Type B pancreatic cell (in vitro differentiated cells): ENCODE results near the gene TCP11L1. TPM values are rescaled to one million over a fixed set of nuclear protein-coding genes. Genes with fewer than 3 reads are reported as not detected.
A peak's percentile ranks its signal among the peaks of the same experiment; 100 is the strongest.
"Not testable (repeated sequence)": the region's sequence is repeated elsewhere in the genome, so short reads cannot be mapped to it uniquely, and the experiment has no call there.

Source experiments
- DNase-seq: peaks from one replicate; pipeline ENCODE4 v3.0.0; 2021; ENCODE audit warnings: mixed read lengths; ENCODE audit not compliant: unreplicated experiment; ENCODE audit errors: extremely low spot score
- H3K27ac Mint-ChIP-seq: 2 replicates; pipeline ENCODE4 v1.8.0; 2021; ENCODE audit warnings: mild to moderate bottlenecking, mixed read lengths
- H3K27me3 Mint-ChIP-seq: 2 replicates; pipeline ENCODE4 v1.8.0; 2021; ENCODE audit warnings: mixed read lengths
- H3K36me3 Mint-ChIP-seq: 2 replicates; pipeline ENCODE4 v1.8.0; 2021; ENCODE audit warnings: mixed read lengths
- H3K4me1 Mint-ChIP-seq: one replicate; pipeline ENCODE4 v1.8.0; 2021; ENCODE audit warnings: mixed read lengths; ENCODE audit not compliant: unreplicated experiment
- H3K4me3 Mint-ChIP-seq: 2 replicates; pipeline ENCODE4 v1.8.0; 2021; ENCODE audit warnings: mild to moderate bottlenecking, mixed read lengths
- H3K9me3 Mint-ChIP-seq: 2 replicates; pipeline ENCODE4 v1.8.0; 2021; ENCODE audit warnings: mixed read lengths
- CTCF ChIP-seq: fragments of 200-600 bp; sonication (generic); conservative IDR thresholded peaks from 2 replicates; pipeline ENCODE4 v1.5.0; 2021; ENCODE audit warnings: antibody characterized with exemption, mild to moderate bottlenecking
- total RNA-seq: library from RNA; stranded (reverse); gene quantifications from 2 replicates; pipeline ENCODE4 v1.2.1, GENCODE V29; 2021; ENCODE audit warnings: low replicate concordance

Gene TCP11L1
- total RNA-seq, 1 donor from 2014 or later = 17.0 TPM

- Mint-ChIP-seq H3K36me3 (no peaks in the 10 kb centered on the region), H3K27ac (no peak overlapping the region), H3K4me1 (peaks cover 4% of the 10 kb centered on the region), H3K27me3 (peaks cover 5% of the 10 kb centered on the region), H3K9me3 (no peaks in the 10 kb centered on the region), H3K4me3 (no peak overlapping the region)
- no peak for DNase-seq
- no peak for TF ChIP-seq CTCF
Observed at GRCh38 chr11:33028537-33028914, 10.8 kb upstream of the TCP11L1 start.

- H3K9me3 Mint-ChIP-seq, DNase-seq, H3K27me3 Mint-ChIP-seq, H3K4me1 Mint-ChIP-seq, H3K4me3 Mint-ChIP-seq, H3K27ac Mint-ChIP-seq, H3K36me3 Mint-ChIP-seq: not testable (repeated sequence)
Observed at GRCh38 chr11:33029218-33029617, 10.2 kb upstream of the TCP11L1 start.

- Mint-ChIP-seq H3K27me3 (no peaks in the 10 kb centered on the region), H3K9me3 (no peaks in the 10 kb centered on the region), H3K4me1 (no peaks in the 10 kb centered on the region), H3K36me3 (no peaks in the 10 kb centered on the region), H3K4me3 (no peak overlapping the region), H3K27ac (no peak overlapping the region)
- no peak for TF ChIP-seq CTCF
- DNase-seq = no peak
Observed at GRCh38 chr11:33033493-33033892, 5.9 kb upstream of the TCP11L1 start.

DNA sequence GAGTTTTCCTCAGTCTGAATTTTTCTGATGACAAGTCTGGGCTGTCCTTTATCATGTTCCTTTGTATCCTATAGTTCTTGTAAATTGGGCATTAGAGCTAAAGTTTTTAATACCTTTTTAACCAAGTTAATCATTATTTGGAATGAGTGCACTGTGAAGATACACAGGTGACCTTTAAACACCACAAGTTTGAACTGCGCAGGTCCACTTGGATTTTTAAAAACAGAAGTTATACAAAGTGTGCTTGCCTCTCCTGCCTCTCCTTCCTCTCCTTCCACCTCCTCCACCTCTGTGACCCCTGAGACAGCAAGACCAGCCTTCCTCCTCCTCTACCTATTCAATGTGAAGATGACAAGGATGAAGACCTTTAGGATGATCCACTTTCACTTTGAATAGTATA is 4.4 kb upstream of the TCP11L1 start:
- Mint-ChIP-seq H3K27ac (no peak overlapping the region), H3K36me3 (no peaks in the 10 kb centered on the region), H3K27me3 (no peaks in the 10 kb centered on the region), H3K4me1 (no peaks in the 10 kb centered on the region), H3K4me3 (no peak overlapping the region), H3K9me3 (no peaks in the 10 kb centered on the region)
- no peak for TF ChIP-seq CTCF
- no peak for DNase-seq

DNA sequence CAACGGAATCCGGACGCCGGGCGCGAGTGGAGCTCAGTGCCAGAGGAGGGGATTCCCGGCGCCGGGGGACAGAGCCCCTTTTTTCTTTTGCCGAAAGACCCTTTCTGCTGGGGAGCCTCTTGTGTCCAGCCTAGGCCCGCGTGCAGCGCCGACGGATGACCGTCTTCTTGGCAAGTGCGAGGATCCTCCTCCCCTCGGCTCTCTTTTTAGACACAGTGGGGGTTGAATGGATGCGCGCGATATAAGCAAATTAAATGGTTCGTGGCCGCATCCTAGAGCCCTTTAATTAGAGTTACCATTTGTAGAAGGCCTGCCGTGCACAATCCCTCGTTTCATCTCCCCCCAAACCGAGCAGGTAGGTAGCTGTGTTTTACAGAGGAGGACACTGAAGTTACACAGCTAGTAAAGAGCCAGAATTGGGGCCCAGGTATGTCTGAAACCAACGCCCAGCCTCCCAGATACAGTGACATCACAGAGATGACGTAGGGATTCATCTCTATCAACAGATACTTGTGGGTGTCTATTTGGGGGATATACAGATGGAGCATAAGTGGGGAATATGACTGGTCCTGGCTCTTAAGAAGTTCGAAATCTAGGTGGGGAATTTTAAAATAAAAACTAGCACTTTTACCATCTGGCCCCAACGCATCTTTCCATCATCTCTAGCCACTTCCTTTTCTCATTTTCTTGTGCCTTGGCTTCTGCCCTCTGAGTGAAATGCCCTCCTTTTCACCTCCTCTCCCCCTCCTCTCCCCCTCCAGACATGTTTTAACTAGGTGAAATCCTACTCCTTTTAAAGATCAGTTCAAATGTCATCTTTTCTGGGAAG is 875 bp downstream of the TCP11L1 start:
- Mint-ChIP-seq H3K4me3 (peak overlapping the region; percentile 96), H3K27ac (peak overlapping the region; percentile 97), H3K27me3 (no peaks in the 10 kb centered on the region), H3K9me3 (no peaks in the 10 kb centered on the region), H3K4me1 (peaks cover 12% of the 10 kb centered on the region), H3K36me3 (peaks cover 15% of the 10 kb centered on the region)
- TF ChIP-seq CTCF = no peak
- no peak for DNase-seq

- Mint-ChIP-seq H3K27me3 (no peaks in the 10 kb centered on the region), H3K36me3 (peaks cover 20% of the 10 kb centered on the region), H3K27ac (peak overlapping the region; percentile 97), H3K4me3 (peak overlapping the region; percentile 96), H3K9me3 (peaks cover 4% of the 10 kb centered on the region), H3K4me1 (peaks cover 17% of the 10 kb centered on the region)
- no peak for DNase-seq
- no peak for TF ChIP-seq CTCF
Observed at GRCh38 chr11:33040862-33041453, 1.6 kb downstream of the TCP11L1 start.
